ENCODE measurements around the gene MEMO1. TPM values are rescaled to one million over a fixed set of nuclear protein-coding genes. Genes with fewer than 3 reads are reported as not detected.
A peak's percentile ranks its signal among the peaks of the same experiment; 100 is the strongest.

Gene MEMO1
- total RNA-seq, 1 donor from 2014 or later, result 59.6 TPM

DNA sequence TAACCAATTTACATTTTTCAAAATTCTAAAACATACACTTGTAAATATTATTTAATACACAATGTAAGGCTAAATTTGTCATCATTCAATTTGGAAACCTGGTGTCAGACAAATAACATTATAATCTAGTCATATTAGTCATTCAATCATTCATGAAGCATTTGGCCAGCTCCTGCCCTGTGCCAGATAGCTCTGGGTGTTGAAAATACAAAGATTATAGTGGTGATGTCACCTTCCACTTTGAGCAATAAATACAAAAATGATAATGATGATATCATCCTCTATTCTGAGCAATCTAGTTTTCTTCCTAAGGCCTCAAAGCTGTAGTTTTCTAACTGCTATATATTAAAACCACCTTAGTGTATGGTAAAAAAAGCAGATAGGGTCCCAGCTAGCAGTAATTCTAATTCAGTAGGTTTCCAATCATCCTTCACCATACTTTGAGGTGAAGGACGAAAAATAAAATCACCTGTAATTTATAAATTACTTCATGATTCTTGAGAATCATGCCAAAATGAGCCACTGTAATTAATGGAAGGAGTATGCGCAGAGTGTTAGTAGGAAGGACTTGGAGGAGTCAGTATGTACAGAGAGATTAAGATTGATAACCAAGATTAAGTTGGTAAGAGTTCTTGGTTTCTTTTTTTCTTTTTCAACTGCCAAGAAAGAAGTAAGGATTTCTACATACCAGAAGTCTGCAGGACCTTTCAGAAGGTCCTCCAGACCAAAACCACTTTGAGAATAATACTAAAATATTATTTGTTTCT lies 23.2 kb downstream of the MEMO1 start:
- Mint-ChIP-seq H3K27me3 (ENCODE audit: unreplicated experiment) (peaks cover 1% of the 10 kb centered on the region), H3K36me3 (ENCODE audit: low read depth, unreplicated experiment) (no peaks in the 10 kb centered on the region), H3K4me3 (ENCODE audit: unreplicated experiment) (no peak overlapping the region), H3K27ac (ENCODE audit: unreplicated experiment) (no peak overlapping the region), H3K4me1 (ENCODE audit: unreplicated experiment) (peaks cover 8% of the 10 kb centered on the region), H3K9me3 (ENCODE audit: unreplicated experiment) (no peaks in the 10 kb centered on the region)
- TF ChIP-seq, protein P1, sequence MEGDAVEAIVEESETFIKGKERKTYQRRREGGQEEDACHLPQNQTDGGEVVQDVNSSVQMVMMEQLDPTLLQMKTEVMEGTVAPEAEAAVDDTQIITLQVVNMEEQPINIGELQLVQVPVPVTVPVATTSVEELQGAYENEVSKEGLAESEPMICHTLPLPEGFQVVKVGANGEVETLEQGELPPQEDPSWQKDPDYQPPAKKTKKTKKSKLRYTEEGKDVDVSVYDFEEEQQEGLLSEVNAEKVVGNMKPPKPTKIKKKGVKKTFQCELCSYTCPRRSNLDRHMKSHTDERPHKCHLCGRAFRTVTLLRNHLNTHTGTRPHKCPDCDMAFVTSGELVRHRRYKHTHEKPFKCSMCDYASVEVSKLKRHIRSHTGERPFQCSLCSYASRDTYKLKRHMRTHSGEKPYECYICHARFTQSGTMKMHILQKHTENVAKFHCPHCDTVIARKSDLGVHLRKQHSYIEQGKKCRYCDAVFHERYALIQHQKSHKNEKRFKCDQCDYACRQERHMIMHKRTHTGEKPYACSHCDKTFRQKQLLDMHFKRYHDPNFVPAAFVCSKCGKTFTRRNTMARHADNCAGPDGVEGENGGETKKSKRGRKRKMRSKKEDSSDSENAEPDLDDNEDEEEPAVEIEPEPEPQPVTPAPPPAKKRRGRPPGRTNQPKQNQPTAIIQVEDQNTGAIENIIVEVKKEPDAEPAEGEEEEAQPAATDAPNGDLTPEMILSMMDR (IDR thresholded peaks at IDR 0.05; ENCODE audit: unreplicated experiment), result no peak
- DNase-seq (ENCODE audit: low spot score), result no peak

DNA sequence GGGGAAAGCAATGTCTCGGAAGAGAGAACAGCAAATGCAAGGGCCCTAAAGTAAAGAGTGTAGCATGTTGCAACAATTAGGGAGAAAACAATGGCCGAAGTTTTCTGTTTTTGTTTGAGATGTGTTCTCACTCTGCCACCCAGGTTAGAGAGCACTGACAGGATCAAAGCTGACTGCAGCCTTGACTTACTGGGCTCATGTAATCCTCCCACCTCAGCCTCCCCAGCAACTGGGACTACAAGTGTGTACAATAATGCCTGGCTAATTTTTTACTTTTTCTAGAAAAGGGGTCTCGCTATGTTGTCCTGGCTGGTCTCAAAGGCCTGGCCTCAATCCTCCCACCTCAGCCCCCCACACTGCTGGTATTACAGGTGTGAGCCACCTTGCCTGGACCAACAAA lies 23.9 kb downstream of the MEMO1 start:
- Mint-ChIP-seq H3K4me3 (ENCODE audit: unreplicated experiment) (no peak overlapping the region), H3K9me3 (ENCODE audit: unreplicated experiment) (no peaks in the 10 kb centered on the region), H3K27ac (ENCODE audit: unreplicated experiment) (peak overlapping the region; percentile 57), H3K27me3 (ENCODE audit: unreplicated experiment) (peaks cover 1% of the 10 kb centered on the region), H3K4me1 (ENCODE audit: unreplicated experiment) (peaks cover 8% of the 10 kb centered on the region), H3K36me3 (ENCODE audit: low read depth, unreplicated experiment) (no peaks in the 10 kb centered on the region)
- no peak for DNase-seq (ENCODE audit: low spot score)
- TF ChIP-seq, protein P1 (IDR thresholded peaks at IDR 0.05; ENCODE audit: unreplicated experiment), result no peak

DNA sequence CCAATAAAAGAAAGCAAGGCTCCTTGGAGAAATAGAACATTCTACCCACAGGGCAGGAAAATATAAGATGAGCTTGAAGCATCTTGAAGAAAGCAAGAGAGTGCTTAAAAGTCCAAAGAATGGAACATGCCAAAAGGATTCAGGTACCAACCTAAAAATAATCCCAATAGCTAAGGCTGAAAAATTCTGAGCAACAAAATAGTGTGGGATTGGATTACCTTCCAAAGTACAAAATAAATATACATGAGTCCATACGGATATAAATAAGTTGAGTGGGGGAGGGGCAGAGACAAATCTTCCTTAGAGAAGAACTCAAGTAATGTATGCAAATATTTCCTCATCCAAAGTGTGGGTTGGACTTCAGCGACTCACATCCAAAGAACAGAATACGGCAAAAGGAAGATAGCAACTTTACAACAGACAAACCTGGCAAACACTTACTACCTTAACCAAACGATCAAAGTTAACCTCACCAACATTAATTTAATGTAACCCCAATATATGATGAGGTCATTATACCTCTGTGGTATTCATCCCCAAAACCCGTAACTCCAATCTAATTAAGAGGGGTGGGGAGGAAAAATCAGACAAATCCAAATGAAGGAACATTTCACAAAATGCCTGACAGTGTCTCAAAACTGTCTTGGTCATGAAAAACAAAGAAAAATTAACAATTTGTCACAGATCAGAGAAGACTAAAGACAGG lies 26.9 kb downstream of the MEMO1 start:
- Mint-ChIP-seq H3K36me3 (ENCODE audit: low read depth, unreplicated experiment) (no peaks in the 10 kb centered on the region), H3K27me3 (ENCODE audit: unreplicated experiment) (peaks cover 1% of the 10 kb centered on the region), H3K4me1 (ENCODE audit: unreplicated experiment) (peaks cover 20% of the 10 kb centered on the region), H3K4me3 (ENCODE audit: unreplicated experiment) (no peak overlapping the region), H3K27ac (ENCODE audit: unreplicated experiment) (peak overlapping the region; percentile 16), H3K9me3 (ENCODE audit: unreplicated experiment) (no peaks in the 10 kb centered on the region)
- DNase-seq (ENCODE audit: low spot score), result no peak
- TF ChIP-seq, protein P1 (IDR thresholded peaks at IDR 0.05; ENCODE audit: unreplicated experiment), result no peak

DNA sequence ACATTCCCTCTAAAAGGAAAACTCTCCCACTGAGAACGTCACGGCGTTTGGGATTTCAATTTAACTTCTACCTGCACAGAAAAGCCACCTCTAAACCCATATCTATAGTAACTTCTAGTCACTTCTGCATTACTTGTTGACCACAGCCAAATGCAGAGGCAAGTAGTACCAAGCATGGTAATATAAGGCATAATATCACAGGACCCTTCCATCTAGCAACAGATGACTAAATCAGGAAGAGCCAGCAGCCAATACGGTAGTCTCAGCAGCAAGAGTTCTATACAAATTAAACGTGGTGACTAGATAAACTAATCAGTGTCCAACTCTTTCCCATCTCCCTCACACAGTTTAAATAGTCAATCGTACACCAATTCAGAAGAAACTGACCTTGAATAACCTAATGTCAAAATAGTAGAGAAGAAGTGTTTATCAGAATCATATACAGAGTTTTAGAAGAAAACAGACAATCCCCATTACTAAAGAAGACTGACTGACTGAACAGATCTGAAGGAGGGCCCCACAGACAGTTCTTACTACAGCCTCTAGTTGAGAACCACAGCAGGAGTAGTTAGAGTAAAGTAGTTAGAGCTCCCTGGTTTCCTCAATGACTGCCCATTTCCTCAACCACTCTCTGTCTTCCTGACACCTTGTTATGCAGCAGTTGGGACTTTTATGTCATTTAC lies 30.0 kb downstream of the MEMO1 start:
- H3K27me3 Mint-ChIP-seq (ENCODE audit: unreplicated experiment), result no peaks in the 10 kb centered on the region
- TF ChIP-seq, protein P1 (IDR thresholded peaks at IDR 0.05; ENCODE audit: unreplicated experiment), result no peak
- H3K27ac Mint-ChIP-seq (ENCODE audit: unreplicated experiment), result peak overlapping the region; percentile 33
- H3K4me3 Mint-ChIP-seq (ENCODE audit: unreplicated experiment), result no peak overlapping the region
- H3K9me3 Mint-ChIP-seq (ENCODE audit: unreplicated experiment), result no peaks in the 10 kb centered on the region
- peak; percentile 6 for DNase-seq (ENCODE audit: low spot score)
- H3K36me3 Mint-ChIP-seq (ENCODE audit: low read depth, unreplicated experiment), result no peaks in the 10 kb centered on the region
- peaks cover 12% of the 10 kb centered on the region for H3K4me1 Mint-ChIP-seq (ENCODE audit: unreplicated experiment)
